Posterior cingulate gyrus (tissue), 11 donors: ENCODE measurements around the gene TPBGL.

Experiments used
- DNase-seq, 10 donors: peaks; one replicate each; pipeline versions ENCODE4 v3.0.0 to v3.0.0-alpha.2; 2020 to 2021; ENCODE audit warnings: mixed read lengths in 3 of 10
- intact Hi-C: fragments of 100-400 bp; cut with DNase I; formaldehyde crosslinking; loops from one replicate; pipeline ENCODE4 v1.15.1; 2023

TPBGL gene

DNA sequence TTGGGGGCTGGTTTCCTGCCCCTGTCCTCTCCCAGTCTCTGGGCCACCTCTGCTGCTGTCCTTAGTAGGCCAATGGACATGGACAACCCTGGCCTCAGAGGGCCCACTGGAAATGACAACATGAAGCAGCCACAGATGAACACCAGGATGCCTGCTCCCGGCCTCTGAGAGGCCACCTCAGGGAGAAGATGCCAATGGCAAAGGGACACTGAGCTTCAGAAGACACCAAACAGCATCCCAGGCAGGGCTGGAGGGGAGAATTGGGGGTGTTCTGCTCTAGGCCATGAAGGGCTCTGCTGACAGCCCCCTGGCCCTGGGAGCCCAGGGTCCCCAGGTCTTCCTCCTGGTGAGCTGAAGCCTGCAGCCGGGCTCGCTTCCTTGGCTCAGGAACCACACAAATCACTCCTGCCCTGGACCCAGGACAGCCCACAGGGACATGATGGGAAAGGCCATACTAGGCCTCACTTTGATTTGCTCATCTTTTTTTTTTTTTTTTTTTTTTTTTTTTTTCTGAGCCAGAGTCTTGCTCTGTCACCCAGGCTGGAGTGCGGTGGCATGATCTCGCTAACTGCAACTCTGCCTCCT lies 45.3 kb downstream of the TPBGL start:
- peak in 2 of 10 donors; percentile 54 for DNase-seq
- intact Hi-C loops = no loop called here

DNA sequence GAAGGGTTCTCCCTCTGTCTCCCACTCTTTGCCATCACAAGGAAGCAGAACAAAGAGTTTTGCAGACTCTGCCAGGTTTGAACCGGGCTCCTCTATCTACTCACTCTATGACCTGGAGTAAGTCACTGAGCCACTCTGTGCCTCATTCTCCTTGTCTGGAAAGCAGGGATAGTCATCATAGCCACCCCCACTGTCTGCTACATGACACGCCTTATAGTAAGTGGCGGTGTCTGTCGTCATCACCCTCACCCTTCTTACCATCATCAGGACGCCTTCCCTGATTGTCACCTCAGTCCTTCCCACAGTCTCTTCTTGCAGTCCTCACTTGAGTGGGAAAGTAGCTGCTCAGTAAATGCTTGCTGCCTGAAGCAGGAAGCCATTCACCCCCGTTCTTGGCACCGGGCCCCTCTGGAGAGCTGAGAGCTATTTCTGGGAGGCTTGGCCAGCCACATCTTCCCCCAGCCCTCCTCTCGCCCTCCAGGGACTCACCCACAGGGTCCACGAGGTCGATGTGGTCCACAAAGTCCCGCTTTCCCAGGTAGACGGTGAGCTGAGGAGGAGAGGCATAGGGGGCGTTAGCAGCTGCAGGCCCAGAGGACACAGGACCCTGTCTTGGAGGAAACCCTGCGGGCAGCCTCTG lies 46.4 kb downstream of the TPBGL start:
- intact Hi-C loops = no loop called here

DNA sequence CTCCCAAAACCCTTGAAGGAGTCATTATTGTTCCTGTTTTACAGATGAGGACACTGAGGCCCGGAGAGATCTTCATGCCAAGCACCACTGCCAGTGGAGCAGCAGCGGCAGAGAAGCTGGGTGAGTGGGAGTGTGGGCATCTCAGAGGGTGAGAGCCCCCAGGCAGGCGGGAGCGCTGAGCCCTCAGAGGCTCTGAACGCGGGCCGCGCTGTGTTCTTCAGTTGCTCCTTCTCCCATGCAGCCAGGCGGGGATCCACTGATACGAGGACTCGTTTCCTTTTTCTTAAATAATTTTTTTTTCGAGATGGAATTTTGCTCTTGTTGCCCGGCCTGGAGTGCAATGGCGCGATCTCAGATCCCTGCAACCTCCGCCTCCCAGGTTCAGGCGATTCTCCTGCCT lies 47.0 kb downstream of the TPBGL start:
- intact Hi-C loops = no loop called here
- peak in 2 of 10 donors; percentile 52 to 67 for DNase-seq

More for the DNA sequence above, 46.4 kb downstream of the TPBGL start:
- DNase-seq = peak in 3 of 10 donors; percentile 66 to 80 (median 79)

DNA sequence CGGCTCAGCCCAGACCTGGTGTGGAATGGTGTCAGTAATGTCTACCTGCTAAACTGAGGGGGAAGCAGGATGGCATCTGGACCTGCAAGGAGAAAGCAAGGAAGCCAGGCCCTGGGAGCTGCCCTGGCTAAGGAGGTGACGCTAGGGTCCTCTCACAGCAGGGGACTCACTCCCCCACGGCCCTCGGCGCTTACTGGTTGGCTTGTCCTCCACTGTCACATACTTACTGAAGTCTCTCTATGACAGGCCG lies 48.9 kb downstream of the TPBGL start:
- DNase-seq = peak in 1 of 10 donors; percentile 80
- intact Hi-C loops = no loop called here

DNA sequence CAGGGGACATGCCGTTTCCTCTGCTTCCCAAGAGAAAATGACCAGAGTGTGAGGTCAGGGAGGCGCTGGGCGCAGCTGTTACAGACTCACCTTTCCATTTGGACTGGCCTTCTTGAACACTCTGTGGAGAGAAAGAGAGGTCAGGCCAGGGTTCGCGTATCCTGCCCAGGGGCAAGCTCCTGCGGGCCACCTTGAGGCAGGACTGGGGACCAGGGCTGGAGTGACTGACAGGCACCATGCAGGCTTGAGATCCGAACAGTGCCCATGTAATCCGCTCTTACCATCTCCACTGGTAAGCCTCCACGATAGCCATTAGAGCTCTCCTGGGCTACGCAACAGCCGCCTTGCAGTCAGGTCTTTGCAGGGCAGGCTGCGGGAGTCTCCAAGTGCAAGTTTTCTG lies 49.3 kb downstream of the TPBGL start:
- peak in 2 of 10 donors; percentile 44 to 61 for DNase-seq
- intact Hi-C loops = no loop called here

DNA sequence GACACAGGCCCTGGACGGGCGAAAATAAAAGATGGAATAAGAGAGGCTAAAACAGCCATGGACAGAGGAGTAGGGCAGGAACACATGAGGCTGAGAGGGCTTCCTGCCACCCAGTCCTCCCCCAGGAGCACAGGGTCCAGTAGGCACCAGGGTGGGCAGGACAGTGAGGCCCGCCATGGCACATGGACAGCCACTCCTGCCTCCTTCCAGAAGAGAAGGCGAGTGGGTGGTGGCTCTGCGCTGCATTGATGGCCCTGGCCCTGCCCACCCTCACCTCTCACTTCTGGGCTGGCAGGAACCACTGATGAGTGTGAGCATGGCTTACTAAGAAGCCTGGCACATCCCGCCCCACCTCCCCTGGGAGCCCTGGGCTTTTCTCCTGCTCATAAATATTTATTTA lies 51.2 kb downstream of the TPBGL start:
- peak in 2 of 10 donors; percentile 55 to 82 for DNase-seq
- intact Hi-C loops = no loop called here

DNA sequence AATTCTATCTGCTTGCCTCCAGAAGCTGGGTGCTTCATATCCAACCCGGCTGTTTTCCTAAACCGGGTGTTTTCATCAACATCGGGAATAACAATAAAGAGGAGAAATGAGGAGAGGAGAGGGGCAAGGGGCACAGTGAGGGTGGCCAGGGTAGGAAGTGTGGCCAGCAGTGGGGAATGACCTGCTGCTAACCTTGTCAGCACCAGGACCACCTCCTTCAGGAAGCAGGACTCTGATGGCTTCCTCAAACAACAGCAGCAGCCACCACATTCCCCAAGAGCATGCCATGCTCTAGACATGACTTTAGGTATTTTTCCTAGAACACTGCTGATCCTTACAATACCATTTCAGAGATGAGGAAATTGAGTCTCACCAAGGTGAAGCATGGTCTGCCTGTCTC lies 52.4 kb downstream of the TPBGL start:
- peak in 2 of 10 donors; percentile 8 for DNase-seq
- intact Hi-C loops = no loop called here
